ENCODE data around the gene HRK. TPM values are rescaled to one million over a fixed set of nuclear protein-coding genes. Genes with fewer than 3 reads are reported as not detected.

The HRK gene
- total and polyA plus RNA-seq, 2 of the 8 experiments (the other 6 are each of a cell fraction or from before 2014, with no cell fraction given), result 1.6 to 2.7 TPM

DNA sequence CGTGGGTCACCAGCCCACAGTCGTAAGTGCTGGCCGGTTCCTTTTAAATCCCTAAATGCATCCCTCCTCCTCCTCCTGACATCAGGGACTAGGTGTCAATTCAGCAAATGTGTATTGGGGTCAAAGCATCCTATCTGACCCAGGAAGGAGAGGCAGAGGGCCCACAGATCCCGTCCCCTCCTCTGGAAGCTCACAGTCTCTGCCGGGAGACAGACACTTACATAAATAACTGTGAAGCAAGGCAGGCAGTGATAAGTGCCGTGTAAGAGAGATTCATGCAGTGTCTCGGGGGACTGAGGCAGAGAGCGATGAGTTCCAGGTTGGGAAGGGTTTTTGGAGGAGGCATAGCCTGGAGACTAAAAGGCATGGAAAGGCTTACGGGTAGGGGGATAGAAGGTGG is 44.1 kb downstream of the HRK start (continued):
- TF ChIP-seq, protein P1, sequence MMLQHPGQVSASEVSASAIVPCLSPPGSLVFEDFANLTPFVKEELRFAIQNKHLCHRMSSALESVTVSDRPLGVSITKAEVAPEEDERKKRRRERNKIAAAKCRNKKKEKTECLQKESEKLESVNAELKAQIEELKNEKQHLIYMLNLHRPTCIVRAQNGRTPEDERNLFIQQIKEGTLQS (IDR thresholded peaks at IDR 0.05; ENCODE audit: insufficient read depth, low read depth, low read length), result no peak
- TF ChIP-seq RAD21 (IDR thresholded peaks at IDR 0.05 in 1 of 2, conservative IDR thresholded peaks at IDR 0.05 in 1 of 2; ENCODE audit: low read depth in 2 of 2, low read length in 2 of 2) (no peak), BRCA1 (IDR thresholded peaks at IDR 0.05; ENCODE audit: low read depth, low read length) (no peak), SIX5 (IDR thresholded peaks at IDR 0.05; ENCODE audit: low read depth, low read length) (no peak), SAP30 (IDR thresholded peaks at IDR 0.05; ENCODE audit: insufficient read depth, insufficient replicate concordance, low read length) (no peak)
